ENCODE results near the gene PSMA7. TPM values are rescaled to one million over a fixed set of nuclear protein-coding genes. Genes with fewer than 3 reads are reported as not detected.

PSMA7 gene
- total RNA-seq, 2 donors from 2014 or later = 161 to 334 TPM

DNA sequence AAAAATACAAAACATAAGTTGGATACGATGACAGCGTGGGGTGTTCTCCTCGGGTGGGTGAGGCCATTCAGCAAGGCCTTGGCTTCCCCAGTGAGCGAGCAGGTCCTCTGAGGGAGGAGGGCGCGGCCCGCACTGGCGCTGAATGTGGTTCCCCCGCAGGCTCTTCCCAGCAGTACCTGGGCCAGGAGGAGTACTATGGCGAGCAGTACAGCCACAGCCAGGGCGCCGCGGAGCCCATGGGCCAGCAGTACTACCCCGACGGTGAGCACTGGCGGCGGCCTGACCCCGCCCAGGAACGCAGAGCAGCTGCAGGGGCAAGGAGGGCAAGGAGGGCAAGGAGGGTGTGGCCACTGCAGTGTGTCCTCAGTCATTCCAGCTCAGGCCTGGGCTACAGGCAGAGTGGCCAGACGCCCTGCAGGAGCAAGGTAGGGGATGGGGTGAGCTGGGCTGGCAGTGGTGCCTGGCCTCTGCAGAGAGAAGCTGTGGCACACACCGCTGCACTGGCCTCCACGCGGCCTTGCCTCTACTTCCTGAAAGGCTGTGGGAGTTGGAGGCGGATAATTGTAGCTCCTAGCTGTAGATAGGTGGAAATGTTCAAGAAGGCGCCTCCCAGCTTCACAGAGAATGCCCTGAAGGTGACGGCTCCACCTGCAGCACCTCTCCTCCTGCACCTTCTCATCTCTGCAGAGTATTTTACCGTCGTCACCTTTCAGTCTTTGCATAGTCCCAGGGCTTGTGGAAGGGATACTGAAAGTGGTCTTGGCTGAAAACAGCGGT is 21.0 kb upstream of the PSMA7 start:
- no peaks in the 10 kb centered on the region for H3K27me3 Mint-ChIP-seq
- H3K9me3 Mint-ChIP-seq = no peaks in the 10 kb centered on the region
- H3K4me1 Mint-ChIP-seq = peaks cover 6% of the 10 kb centered on the region
- H3K4me3 Mint-ChIP-seq = no peak overlapping the region
- H3K36me3 Mint-ChIP-seq (ENCODE audit: low read depth) = peaks cover 61% of the 10 kb centered on the region
- no peak for ATAC-seq (replicated peaks)
- H3K27ac Mint-ChIP-seq = no peak overlapping the region

GRCh38 chr20:62163485-62163865 is 20.3 kb upstream of the PSMA7 start:
- ATAC-seq (replicated peaks) = no peak
- H3K27me3 Mint-ChIP-seq = no peaks in the 10 kb centered on the region
- no peak overlapping the region for H3K27ac Mint-ChIP-seq
- peaks cover 6% of the 10 kb centered on the region for H3K4me1 Mint-ChIP-seq
- H3K4me3 Mint-ChIP-seq = no peak overlapping the region
- H3K9me3 Mint-ChIP-seq = no peaks in the 10 kb centered on the region
- peaks cover 61% of the 10 kb centered on the region for H3K36me3 Mint-ChIP-seq (ENCODE audit: low read depth)

- H3K4me1 Mint-ChIP-seq = peaks cover 6% of the 10 kb centered on the region
- peaks cover 56% of the 10 kb centered on the region for H3K36me3 Mint-ChIP-seq (ENCODE audit: low read depth)
- H3K4me3 Mint-ChIP-seq = no peak overlapping the region
- no peaks in the 10 kb centered on the region for H3K9me3 Mint-ChIP-seq
- H3K27ac Mint-ChIP-seq = no peak overlapping the region
- no peaks in the 10 kb centered on the region for H3K27me3 Mint-ChIP-seq
- no peak for ATAC-seq (replicated peaks)
These were observed 19.7 kb upstream of the PSMA7 start for GRCh38 chr20:62162765-62163484.

- H3K4me1 Mint-ChIP-seq = peaks cover 6% of the 10 kb centered on the region
- H3K27me3 Mint-ChIP-seq = no peaks in the 10 kb centered on the region
- no peaks in the 10 kb centered on the region for H3K9me3 Mint-ChIP-seq
- H3K4me3 Mint-ChIP-seq = no peak overlapping the region
- no peak for ATAC-seq (replicated peaks)
- H3K27ac Mint-ChIP-seq = no peak overlapping the region
- H3K36me3 Mint-ChIP-seq (ENCODE audit: low read depth) = peaks cover 53% of the 10 kb centered on the region
These were observed 18.2 kb upstream of the PSMA7 start for GRCh38 chr20:62161347-62161746.

DNA sequence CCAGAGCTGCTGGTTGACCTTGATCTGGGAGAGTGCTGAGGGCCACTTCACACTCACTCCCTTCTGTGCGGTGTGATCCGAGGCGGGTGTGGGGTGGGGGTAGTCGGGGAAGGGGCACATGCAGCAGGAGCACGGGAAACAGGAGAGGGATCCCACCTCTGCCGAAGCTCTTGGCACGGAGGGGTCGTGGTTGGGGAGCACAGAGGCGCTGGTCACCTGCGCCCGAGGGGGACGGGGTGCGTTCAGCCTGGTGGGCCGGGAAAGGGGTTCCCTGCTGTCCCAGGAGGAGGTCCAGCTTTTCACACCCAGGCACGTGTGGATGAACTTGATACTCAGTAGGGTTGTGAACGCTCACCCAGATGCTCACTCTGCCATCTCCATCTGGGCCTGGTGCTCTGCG is 17.7 kb upstream of the PSMA7 start:
- no peaks in the 10 kb centered on the region for H3K9me3 Mint-ChIP-seq
- peaks cover 50% of the 10 kb centered on the region for H3K36me3 Mint-ChIP-seq (ENCODE audit: low read depth)
- H3K4me1 Mint-ChIP-seq = peaks cover 8% of the 10 kb centered on the region
- no peak overlapping the region for H3K27ac Mint-ChIP-seq
- no peak overlapping the region for H3K4me3 Mint-ChIP-seq
- no peak for ATAC-seq (replicated peaks)
- no peaks in the 10 kb centered on the region for H3K27me3 Mint-ChIP-seq

DNA sequence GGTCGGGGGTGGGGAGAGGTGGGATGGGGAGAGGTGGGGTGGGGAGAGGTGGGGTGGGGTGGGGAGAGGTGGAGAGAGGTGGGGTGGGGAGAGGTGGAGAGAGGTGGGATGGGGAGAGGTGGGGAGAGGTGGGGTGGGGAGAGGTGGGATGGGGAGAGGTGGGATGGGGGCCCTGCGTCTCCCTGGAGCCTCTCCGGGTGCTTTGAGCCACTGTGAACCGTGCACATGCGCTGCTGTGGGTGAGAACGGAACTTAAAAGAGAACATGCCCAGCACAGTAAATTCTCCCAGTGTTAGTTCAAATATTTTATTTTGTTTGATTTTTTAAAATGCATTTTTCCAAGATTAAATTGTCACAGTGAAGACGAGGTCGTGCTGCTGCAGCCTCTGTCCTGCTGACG is 17.1 kb upstream of the PSMA7 start:
- ATAC-seq (replicated peaks) = no peak
- H3K27me3 Mint-ChIP-seq = no peaks in the 10 kb centered on the region
- peak overlapping the region; percentile 49 for H3K4me3 Mint-ChIP-seq
- peaks cover 50% of the 10 kb centered on the region for H3K36me3 Mint-ChIP-seq (ENCODE audit: low read depth)
- H3K4me1 Mint-ChIP-seq = peaks cover 13% of the 10 kb centered on the region
- no peaks in the 10 kb centered on the region for H3K9me3 Mint-ChIP-seq
- H3K27ac Mint-ChIP-seq = peak overlapping the region; percentile 16

DNA sequence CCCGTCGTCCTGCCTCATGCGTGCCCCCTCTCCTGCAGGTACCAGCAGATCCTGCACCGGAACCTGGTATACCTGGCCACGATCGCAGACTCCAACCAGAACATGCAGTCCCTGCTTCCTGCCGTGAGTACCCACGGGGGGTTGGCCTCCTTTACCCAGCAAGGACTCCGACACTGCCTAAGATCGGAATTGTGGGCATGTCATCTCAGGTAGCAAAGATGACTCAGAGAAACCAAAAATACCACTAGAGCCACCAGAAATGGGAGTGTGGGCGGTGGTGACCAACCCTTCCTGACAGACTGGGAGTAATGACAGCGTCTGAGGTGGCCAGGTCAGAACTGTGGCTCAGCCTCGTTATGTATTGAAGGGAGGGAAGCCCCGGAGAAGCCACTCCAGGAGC is 16.6 kb upstream of the PSMA7 start:
- H3K27ac Mint-ChIP-seq = peak overlapping the region; percentile 16
- H3K27me3 Mint-ChIP-seq = no peaks in the 10 kb centered on the region

GRCh38 chr20:62159052-62159451 is 15.9 kb upstream of the PSMA7 start:
- ATAC-seq (replicated peaks) = no peak
- Mint-ChIP-seq H3K4me3 (no peak overlapping the region), H3K4me1 (peaks cover 17% of the 10 kb centered on the region), H3K27ac (no peak overlapping the region), H3K27me3 (no peaks in the 10 kb centered on the region), H3K9me3 (no peaks in the 10 kb centered on the region), H3K36me3 (ENCODE audit: low read depth) (peaks cover 50% of the 10 kb centered on the region)

More for the DNA sequence above, 16.6 kb upstream of the PSMA7 start:
- H3K4me3 Mint-ChIP-seq = peak overlapping the region; percentile 49
- no peaks in the 10 kb centered on the region for H3K9me3 Mint-ChIP-seq
- peaks cover 13% of the 10 kb centered on the region for H3K4me1 Mint-ChIP-seq
- H3K36me3 Mint-ChIP-seq (ENCODE audit: low read depth) = peaks cover 50% of the 10 kb centered on the region
- peak; percentile 95 for ATAC-seq (replicated peaks)

GRCh38 chr20:62158541-62158940 is 15.3 kb upstream of the PSMA7 start:
- Mint-ChIP-seq H3K36me3 (ENCODE audit: low read depth) (peaks cover 50% of the 10 kb centered on the region), H3K27ac (no peak overlapping the region), H3K4me1 (peaks cover 23% of the 10 kb centered on the region), H3K9me3 (no peaks in the 10 kb centered on the region), H3K4me3 (no peak overlapping the region), H3K27me3 (no peaks in the 10 kb centered on the region)
- no peak for ATAC-seq (replicated peaks)

DNA sequence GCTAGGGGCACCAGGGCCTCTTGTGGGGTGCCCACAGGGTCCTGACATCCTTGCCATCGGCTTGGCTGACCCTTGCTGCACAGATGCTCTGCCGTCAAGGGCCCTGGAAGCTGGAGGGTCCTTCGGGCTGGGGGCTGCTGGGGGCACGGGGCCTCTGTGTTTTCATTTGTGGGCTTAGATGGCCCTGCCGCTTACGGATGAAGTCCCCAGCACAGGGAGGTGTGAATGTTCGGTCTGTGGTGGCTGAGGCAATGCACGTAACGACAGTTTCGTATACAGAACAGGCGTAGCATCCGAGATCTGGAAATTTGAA is 14.8 kb upstream of the PSMA7 start:
- no peaks in the 10 kb centered on the region for H3K9me3 Mint-ChIP-seq
- no peaks in the 10 kb centered on the region for H3K27me3 Mint-ChIP-seq
- H3K36me3 Mint-ChIP-seq (ENCODE audit: low read depth) = peaks cover 52% of the 10 kb centered on the region
- no peak for ATAC-seq (replicated peaks)
- H3K4me3 Mint-ChIP-seq = no peak overlapping the region
- peaks cover 23% of the 10 kb centered on the region for H3K4me1 Mint-ChIP-seq
- no peak overlapping the region for H3K27ac Mint-ChIP-seq

DNA sequence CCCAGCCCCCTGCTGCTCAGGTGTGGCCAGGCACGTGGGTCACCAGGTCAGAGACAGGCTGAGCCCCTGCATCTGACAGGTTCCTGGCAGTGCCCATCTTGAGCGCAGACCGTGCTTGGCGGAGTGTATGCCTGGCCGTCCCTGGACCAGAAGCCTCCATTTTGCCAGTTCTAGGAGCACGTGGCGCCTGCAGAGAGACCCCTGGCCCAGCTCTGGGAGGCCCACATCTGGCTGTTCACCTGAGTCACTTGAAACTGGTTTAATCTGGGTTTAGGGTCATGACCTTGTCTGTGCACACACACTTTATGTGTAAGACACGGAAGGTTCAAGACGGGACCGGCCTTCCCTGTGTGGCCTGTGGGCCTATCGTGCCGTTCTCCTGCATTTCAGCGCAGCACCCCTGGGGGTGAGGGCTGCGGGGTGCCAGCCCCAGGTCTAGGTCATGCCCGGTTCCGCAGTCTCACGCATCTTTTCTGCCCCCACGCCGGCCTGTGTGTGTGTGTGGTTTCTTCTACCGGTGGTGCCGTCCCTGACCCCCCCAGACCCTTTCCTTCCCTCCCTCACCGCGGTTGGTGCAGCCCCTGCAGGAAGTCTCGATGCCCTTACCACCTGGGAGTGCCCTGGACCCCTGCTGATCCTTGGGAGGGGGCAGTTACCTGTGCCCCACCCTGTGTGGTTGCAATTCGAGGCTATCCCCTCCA is 14.3 kb upstream of the PSMA7 start:
- peaks cover 56% of the 10 kb centered on the region for H3K36me3 Mint-ChIP-seq (ENCODE audit: low read depth)
- H3K27me3 Mint-ChIP-seq = no peaks in the 10 kb centered on the region
- H3K4me1 Mint-ChIP-seq = peaks cover 23% of the 10 kb centered on the region
- no peak overlapping the region for H3K4me3 Mint-ChIP-seq
- ATAC-seq (replicated peaks) = no peak
- H3K9me3 Mint-ChIP-seq = no peaks in the 10 kb centered on the region
- no peak overlapping the region for H3K27ac Mint-ChIP-seq

GRCh38 chr20:62156592-62157386 is 13.6 kb upstream of the PSMA7 start:
- Mint-ChIP-seq H3K27ac (no peak overlapping the region), H3K4me3 (no peak overlapping the region), H3K4me1 (peaks cover 23% of the 10 kb centered on the region), H3K36me3 (ENCODE audit: low read depth) (peaks cover 56% of the 10 kb centered on the region), H3K27me3 (no peaks in the 10 kb centered on the region), H3K9me3 (no peaks in the 10 kb centered on the region)
- peak; percentile 54 for ATAC-seq (replicated peaks)

DNA sequence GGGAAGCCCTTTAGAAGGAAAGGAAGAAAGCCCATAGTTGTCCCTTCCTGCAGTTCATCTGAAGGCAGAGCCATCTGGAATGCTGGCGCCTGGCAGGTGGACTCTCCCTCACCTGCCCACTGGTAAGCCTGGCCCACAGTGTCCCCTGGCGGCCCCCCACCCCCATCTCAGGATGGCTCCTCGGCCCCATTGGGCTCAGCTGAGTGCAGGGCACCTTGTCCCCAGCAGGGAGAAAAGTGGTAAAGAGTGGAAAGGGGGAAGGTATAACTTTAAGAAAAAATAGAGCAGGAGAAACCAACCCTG is 13.0 kb upstream of the PSMA7 start:
- peaks cover 23% of the 10 kb centered on the region for H3K4me1 Mint-ChIP-seq
- no peaks in the 10 kb centered on the region for H3K9me3 Mint-ChIP-seq
- peaks cover 50% of the 10 kb centered on the region for H3K36me3 Mint-ChIP-seq (ENCODE audit: low read depth)
- no peak overlapping the region for H3K4me3 Mint-ChIP-seq
- ATAC-seq (replicated peaks) = no peak
- H3K27me3 Mint-ChIP-seq = no peaks in the 10 kb centered on the region
- H3K27ac Mint-ChIP-seq = no peak overlapping the region

- Mint-ChIP-seq H3K9me3 (no peaks in the 10 kb centered on the region), H3K36me3 (ENCODE audit: low read depth) (peaks cover 45% of the 10 kb centered on the region), H3K27ac (no peak overlapping the region), H3K4me3 (no peak overlapping the region), H3K27me3 (no peaks in the 10 kb centered on the region), H3K4me1 (peaks cover 23% of the 10 kb centered on the region)
- ATAC-seq (replicated peaks) = no peak
These were observed 12.4 kb upstream of the PSMA7 start for GRCh38 chr20:62155428-62156253.

Data from activated T-helper 17 cell treated with anti-CD3 and anti-CD28 coated beads, Interleukin-2, amount 50 U/mL, for 72 hours (primary cell).